Mesenchymal stem cell (in vitro differentiated cells and primary cell): ENCODE results near the gene RPS8.
"Not testable (repeated sequence)": the region's sequence is repeated elsewhere in the genome, so short reads cannot be mapped to it uniquely, and the experiment has no call there.

Experiments used
- DNase-seq: peaks from one replicate; pipeline ENCODE4 v3.0.0-alpha.2; 2013
- H2AFZ ChIP-seq: one replicate; pipeline ENCODE4 v1.6.1; 2013; ENCODE audit warnings: low read depth, mild to moderate bottlenecking, control low read depth, inconsistent platforms, low read length, moderate library complexity
- H2AK5ac ChIP-seq: 2 replicates; pipeline ENCODE4 v1.6.1; 2013; ENCODE audit warnings: low read length, moderate library complexity, mild to moderate bottlenecking, inconsistent platforms; ENCODE audit not compliant: severe bottlenecking
- H2BK120ac ChIP-seq: one replicate; pipeline ENCODE4 v1.6.1; 2013; ENCODE audit warnings: low read depth, mild to moderate bottlenecking, inconsistent platforms, low read length, moderate library complexity
- H2BK12ac ChIP-seq, 2 experiments: one replicate each; pipeline ENCODE4 v1.6.1; 2013; ENCODE audit warnings: inconsistent platforms in 2 of 2, low read length in 2 of 2, mild to moderate bottlenecking in 2 of 2, moderate library complexity in 2 of 2, control low read depth in 1 of 2
- H2BK15ac ChIP-seq: one replicate; pipeline ENCODE4 v1.6.1; 2013; ENCODE audit warnings: mild to moderate bottlenecking, low read depth, inconsistent platforms; ENCODE audit not compliant: poor library complexity, severe bottlenecking
- H2BK5ac ChIP-seq: 2 replicates; pipeline ENCODE4 v1.6.1; 2013; ENCODE audit warnings: low read depth, mild to moderate bottlenecking, low read length, control low read depth, inconsistent platforms; ENCODE audit not compliant: poor library complexity, severe bottlenecking
- H3K14ac ChIP-seq, 2 experiments: one replicate each; pipeline ENCODE4 v1.6.1; 2013; ENCODE audit warnings: inconsistent platforms in 2 of 2, low read length in 2 of 2, control low read depth in 1 of 2, mild to moderate bottlenecking in 1 of 2, moderate library complexity in 1 of 2
- H3K18ac ChIP-seq, 2 experiments: one replicate each; pipeline ENCODE4 v1.6.1; 2013; ENCODE audit warnings: inconsistent platforms in 2 of 2, low read length in 2 of 2, control low read depth in 1 of 2, low read depth in 1 of 2, mild to moderate bottlenecking in 1 of 2
- H3K23ac ChIP-seq, 2 experiments: one replicate each; pipeline ENCODE4 v1.6.1; 2013; ENCODE audit warnings: inconsistent platforms in 2 of 2, low read length in 2 of 2, mild to moderate bottlenecking in 2 of 2, moderate library complexity in 2 of 2, control low read depth in 1 of 2
- H3K27ac ChIP-seq: 2 replicates; pipeline ENCODE4 v1.5.1; 2013; ENCODE audit warnings: mild to moderate bottlenecking, moderate library complexity, low read length, control low read depth, inconsistent platforms; ENCODE audit not compliant: poor library complexity, severe bottlenecking
- H3K27me3 ChIP-seq, 2 experiments: 2 replicates each; pipeline versions ENCODE4 v1.6.1 to v1.7.0; 2013; ENCODE audit warnings: low read length in 2 of 2, mild to moderate bottlenecking in 2 of 2, moderate library complexity in 2 of 2, control low read depth in 1 of 2, inconsistent platforms in 1 of 2; ENCODE audit not compliant: control insufficient read depth in 1 of 2, insufficient read depth in 1 of 2
- H3K36me3 ChIP-seq, 2 experiments: 2 replicates each; pipeline versions ENCODE4 v1.6.1 to v1.7.0; 2013; ENCODE audit warnings: low read length in 2 of 2, control low read depth in 1 of 2, inconsistent platforms in 1 of 2, low read depth in 1 of 2, mild to moderate bottlenecking in 1 of 2; ENCODE audit not compliant: insufficient read depth in 2 of 2, control insufficient read depth in 1 of 2
- H3K4ac ChIP-seq, 2 experiments: one replicate each; pipeline ENCODE4 v1.6.1; 2013; ENCODE audit warnings: inconsistent platforms in 2 of 2, low read length in 2 of 2, mild to moderate bottlenecking in 2 of 2, moderate library complexity in 2 of 2, control low read depth in 1 of 2, low read depth in 1 of 2
- H3K4me1 ChIP-seq: 2 replicates; pipeline ENCODE4 v1.6.1; 2013; ENCODE audit warnings: low read depth, low read length, control low read depth; ENCODE audit not compliant: control insufficient read depth, insufficient read depth
- H3K4me2 ChIP-seq: 2 replicates; pipeline ENCODE4 v1.6.1; 2013; ENCODE audit warnings: low read length, mild to moderate bottlenecking, inconsistent platforms; ENCODE audit not compliant: poor library complexity, severe bottlenecking
- H3K4me3 ChIP-seq, 2 experiments: 2 replicates each; pipeline versions ENCODE4 v1.5.1 to v1.7.0; 2013; ENCODE audit warnings: low read length in 2 of 2, mild to moderate bottlenecking in 2 of 2, control low read depth in 1 of 2, low read depth in 1 of 2; ENCODE audit not compliant: insufficient read depth in 1 of 2
- H3K79me1 ChIP-seq: replicated peaks from 2 replicates; pipeline ENCODE4 v1.6.1; 2013; ENCODE audit warnings: mild to moderate bottlenecking, control low read depth, low read length, inconsistent platforms; ENCODE audit not compliant: poor library complexity, severe bottlenecking
- H3K9ac ChIP-seq: 2 replicates; pipeline ENCODE4 v1.7.0; 2013; ENCODE audit warnings: mild to moderate bottlenecking, low read length, moderate library complexity
- H3K9me3 ChIP-seq: 2 replicates; pipeline ENCODE4 v1.7.0; 2013; ENCODE audit warnings: mild to moderate bottlenecking, low read length; ENCODE audit not compliant: control insufficient read depth
- H4K8ac ChIP-seq: one replicate; pipeline ENCODE4 v1.6.1; 2013; ENCODE audit warnings: inconsistent platforms, mild to moderate bottlenecking, low read length, moderate library complexity
- H4K91ac ChIP-seq: one replicate; pipeline ENCODE4 v1.6.1; 2013; ENCODE audit warnings: mild to moderate bottlenecking, low read length, inconsistent platforms
- WGBS: methylation state at CpG from one replicate; pipeline ENCODE4 v1.1.7; 2013; ENCODE audit warnings: mixed read lengths; 5-methylcytosine and 5-hydroxymethylcytosine counted together

The RPS8 gene

DNA sequence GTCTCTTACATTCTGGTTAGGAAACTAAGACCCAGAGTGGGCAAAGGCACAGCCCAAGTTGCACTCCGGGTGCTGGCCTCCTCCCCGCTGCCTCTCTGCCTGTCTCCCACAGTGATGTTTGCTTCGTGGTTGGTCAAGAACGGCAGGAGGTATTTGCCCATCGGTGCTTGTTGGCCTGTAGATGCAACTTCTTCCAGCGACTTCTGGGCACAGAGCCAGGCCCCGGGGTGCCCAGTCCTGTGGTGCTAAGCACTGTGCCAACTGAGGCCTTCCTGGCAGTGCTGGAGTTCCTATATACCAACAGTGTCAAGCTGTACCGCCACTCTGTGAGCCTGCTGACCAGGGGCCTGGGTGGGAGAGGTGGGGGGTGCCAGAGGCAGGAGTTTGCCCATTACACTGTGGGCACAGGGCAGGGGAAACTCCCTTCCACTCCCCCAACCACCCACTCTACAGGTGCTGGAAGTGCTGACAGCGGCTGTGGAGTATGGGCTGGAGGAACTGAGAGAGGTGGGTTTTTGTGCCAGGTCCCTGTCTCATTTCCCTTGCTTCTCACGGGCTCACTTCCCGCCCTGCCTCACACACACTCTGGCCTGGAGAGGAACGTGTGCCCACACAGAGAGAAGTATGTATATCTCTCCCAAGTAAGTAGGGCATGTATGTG lies 34.9 kb downstream of the RPS8 start:
- Histone ChIP-seq H3K14ac (peak overlapping the region in 1 of 2 experiments; percentile 85), H2BK120ac (peak overlapping the region; percentile 75), H2BK12ac (peak overlapping the region; percentile 88 to 98), H3K79me1 (peaks cover 9% of the 10 kb centered on the region), H3K9me3 (no peaks in the 10 kb centered on the region), H3K18ac (peak overlapping the region; percentile 91 to 100), H4K91ac (peak overlapping the region; percentile 100), H3K4me2 (peak overlapping the region; percentile 38), H3K9ac (peak overlapping the region; percentile 97), H2AK5ac (peak overlapping the region; percentile 93), H3K4me3 (peak overlapping the region; percentile 35 to 75), H3K27ac (peak overlapping the region; percentile 100), H3K27me3 (no peaks in the 10 kb centered on the region), H3K4me1 (peaks cover 71% of the 10 kb centered on the region), H2BK5ac (no peak overlapping the region), H4K8ac (peak overlapping the region; percentile 86), H3K36me3 (peaks cover 37 to 46% of the 10 kb centered on the region in 2 experiments), H3K4ac (peak overlapping the region; percentile 90 to 99), H3K23ac (peak overlapping the region in 1 of 2 experiments; percentile 63), H2BK15ac (peak overlapping the region; percentile 95), H2AFZ (no peak overlapping the region)
- peak; percentile 40 for DNase-seq
- WGBS = 87% methylated on average over 11 of the region's 12 CpGs

DNA sequence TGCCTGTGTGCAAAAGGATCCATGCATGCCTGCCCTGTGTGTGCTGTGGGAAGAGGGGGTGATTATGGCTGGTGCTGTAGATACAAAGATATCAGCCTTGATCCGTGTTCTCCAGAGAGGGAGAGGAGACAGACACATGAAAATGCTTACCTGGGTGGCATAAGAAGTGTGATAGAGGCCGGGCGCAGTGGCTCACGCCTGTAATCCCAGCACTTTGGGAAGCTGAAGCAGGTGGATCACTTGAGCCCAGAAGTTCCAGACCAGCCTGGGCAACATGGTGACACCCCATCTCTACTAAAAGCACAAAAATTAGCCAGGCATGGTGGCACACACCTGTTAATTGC lies 35.4 kb downstream of the RPS8 start:
- peak overlapping the region; percentile 56 for H4K8ac ChIP-seq
- H3K27ac ChIP-seq = peak overlapping the region; percentile 100
- H2AK5ac ChIP-seq = peak overlapping the region; percentile 93
- not testable (repeated sequence) for H3K9me3 ChIP-seq, H3K27me3 ChIP-seq, H3K23ac ChIP-seq, DNase-seq, H3K79me1 ChIP-seq, H2BK120ac ChIP-seq, H2BK15ac ChIP-seq, H2AFZ ChIP-seq, H2BK5ac ChIP-seq
- WGBS = 97% methylated on average over 4 of the region's 4 CpGs
- peak overlapping the region; percentile 23 for H3K4me2 ChIP-seq
- H3K4me1 ChIP-seq = peaks cover 71% of the 10 kb centered on the region
- peak overlapping the region in 1 of 2 experiments; percentile 85 for H3K14ac ChIP-seq
- peak overlapping the region; percentile 91 to 100 for H3K18ac ChIP-seq
- peak overlapping the region; percentile 90 to 99 for H3K4ac ChIP-seq
- H3K9ac ChIP-seq = peak overlapping the region; percentile 97
- H3K4me3 ChIP-seq = peak overlapping the region in 1 of 2 experiments; percentile 75
- peaks cover 37 to 41% of the 10 kb centered on the region in 2 experiments for H3K36me3 ChIP-seq
- peak overlapping the region; percentile 88 to 98 for H2BK12ac ChIP-seq
- peak overlapping the region; percentile 100 for H4K91ac ChIP-seq

DNA sequence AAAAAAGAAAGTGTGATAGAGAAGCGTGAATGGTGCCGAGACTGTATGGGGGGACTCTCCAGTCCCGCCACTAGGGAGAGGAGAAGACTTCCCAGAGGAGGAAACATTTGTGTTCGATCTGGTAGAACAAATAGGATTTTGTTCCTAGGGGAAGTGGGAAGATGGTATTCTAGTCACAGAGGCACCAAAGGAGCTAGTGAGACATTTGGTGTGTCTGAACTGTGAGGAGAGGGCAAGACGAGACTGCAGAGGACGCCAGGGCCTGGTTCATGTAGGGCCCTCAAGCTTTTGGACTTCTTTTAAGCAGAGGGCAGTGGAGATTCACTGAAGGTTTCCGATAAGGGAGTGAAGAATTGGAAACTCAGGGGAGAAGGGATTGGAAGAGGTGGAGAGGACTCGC lies 35.9 kb downstream of the RPS8 start:
- Histone ChIP-seq H2BK120ac (peak overlapping the region; percentile 54), H2BK15ac (no peak overlapping the region), H3K4me3 (peak overlapping the region in 1 of 2 experiments; percentile 30), H3K9me3 (no peaks in the 10 kb centered on the region), H3K4ac (peak overlapping the region; percentile 22 to 88), H2AK5ac (peak overlapping the region; percentile 86), H4K8ac (peak overlapping the region; percentile 35), H3K27me3 (no peaks in the 10 kb centered on the region), H2BK5ac (no peak overlapping the region), H3K4me1 (peaks cover 67% of the 10 kb centered on the region), H3K18ac (peak overlapping the region; percentile 88 to 92), H3K27ac (peak overlapping the region; percentile 75), H2BK12ac (peak overlapping the region; percentile 18 to 84), H3K23ac (no peak overlapping the region), H3K4me2 (no peak overlapping the region), H3K14ac (peak overlapping the region in 1 of 2 experiments; percentile 1), H3K36me3 (peaks cover 36% of the 10 kb centered on the region in 2 experiments), H3K9ac (peak overlapping the region; percentile 97), H4K91ac (peak overlapping the region; percentile 95), H3K79me1 (peaks cover 7% of the 10 kb centered on the region), H2AFZ (no peak overlapping the region)
- DNase-seq = peak; percentile 61
- WGBS = 81% methylated on average over 8 of the region's 8 CpGs

DNA sequence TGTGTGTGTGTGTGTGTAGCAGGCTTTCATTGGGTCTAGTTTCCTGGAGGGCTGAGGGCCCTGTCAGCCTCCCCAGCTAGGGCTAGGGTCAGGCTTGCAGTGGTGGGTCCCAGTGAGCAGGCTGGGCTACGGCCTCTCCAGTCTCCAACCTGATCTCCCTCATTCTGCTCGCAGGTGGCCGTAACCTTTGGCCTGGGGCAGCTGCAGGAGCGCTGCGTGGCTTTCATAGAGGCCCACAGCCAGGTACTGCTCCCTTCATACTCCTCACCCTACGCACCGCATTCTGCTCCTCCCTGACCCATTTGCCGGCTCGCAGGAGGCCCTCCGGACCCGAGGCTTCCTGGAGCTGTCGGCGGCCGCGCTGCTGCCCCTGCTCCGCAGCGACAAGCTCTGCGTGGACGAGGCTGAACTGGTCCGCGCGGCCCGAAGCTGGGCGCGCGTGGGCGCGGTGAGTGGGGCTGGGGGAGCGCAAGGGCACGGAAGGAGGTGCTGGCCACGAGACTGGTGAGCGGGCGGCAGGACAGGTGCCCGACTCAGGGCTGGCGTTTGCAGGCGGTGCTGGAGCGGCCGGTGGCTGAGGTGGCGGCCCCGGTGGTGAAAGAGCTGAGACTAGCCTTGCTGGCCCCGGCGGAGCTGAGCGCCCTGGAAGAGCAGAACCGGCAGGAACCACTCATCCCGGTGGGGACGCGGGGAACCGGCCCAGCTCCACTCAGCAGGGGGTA lies 37.6 kb downstream of the RPS8 start:
- Histone ChIP-seq H3K27ac (no peak overlapping the region), H4K8ac (peak overlapping the region; percentile 89), H2BK12ac (peak overlapping the region in 1 of 2 experiments; percentile 70), H3K27me3 (no peaks in the 10 kb centered on the region), H3K9me3 (no peaks in the 10 kb centered on the region), H3K4me3 (no peak overlapping the region), H3K79me1 (peaks cover 7% of the 10 kb centered on the region), H3K18ac (peak overlapping the region; percentile 4 to 97), H2BK5ac (no peak overlapping the region), H3K14ac (peak overlapping the region in 1 of 2 experiments; percentile 53), H3K4me2 (no peak overlapping the region), H3K4ac (peak overlapping the region; percentile 45 to 59), H2BK120ac (peak overlapping the region; percentile 93), H3K23ac (peak overlapping the region in 1 of 2 experiments; percentile 66), H4K91ac (peak overlapping the region; percentile 94), H3K36me3 (peaks cover 27 to 37% of the 10 kb centered on the region in 2 experiments), H2AK5ac (no peak overlapping the region), H3K9ac (peak overlapping the region; percentile 73), H2BK15ac (peak overlapping the region; percentile 73), H2AFZ (no peak overlapping the region), H3K4me1 (peaks cover 49% of the 10 kb centered on the region)
- peak; percentile 55 for DNase-seq
- 66% methylated on average over 48 of the region's 48 CpGs for WGBS
